NCI-H2196 (cell line): Measurements from ENCODE around the gene C17orf100.
"Not testable (repeated sequence)": the region's sequence is repeated elsewhere in the genome, so short reads cannot be mapped to it uniquely, and the experiment has no call there.

ENCODE experiments used
- DNase-seq: peaks from one replicate; lab custom pipeline; 2025; ENCODE audit not compliant: unreplicated experiment; lab: John Stamatoyannopoulos, UW

The C17orf100 gene

DNA sequence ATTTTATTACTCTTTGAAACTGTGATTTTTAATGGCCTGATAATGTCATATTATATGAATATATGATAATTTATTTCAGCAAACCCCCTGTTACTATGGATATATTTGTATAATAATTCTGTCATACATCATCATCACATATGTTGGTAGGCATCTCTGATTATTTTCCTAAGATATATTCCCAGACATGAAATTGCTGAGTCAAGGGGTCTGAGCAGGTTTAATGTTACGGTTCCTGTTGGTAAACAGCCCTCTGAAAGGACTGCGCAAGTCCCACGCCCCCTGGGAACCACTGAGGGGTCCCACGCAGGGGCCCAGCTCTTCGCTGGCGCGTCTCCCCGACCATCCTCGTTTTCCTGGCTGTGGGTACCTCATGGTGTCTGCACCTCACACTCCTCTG, 37.4 kb downstream of the C17orf100 start:
- DNase-seq, result no peak

DNA sequence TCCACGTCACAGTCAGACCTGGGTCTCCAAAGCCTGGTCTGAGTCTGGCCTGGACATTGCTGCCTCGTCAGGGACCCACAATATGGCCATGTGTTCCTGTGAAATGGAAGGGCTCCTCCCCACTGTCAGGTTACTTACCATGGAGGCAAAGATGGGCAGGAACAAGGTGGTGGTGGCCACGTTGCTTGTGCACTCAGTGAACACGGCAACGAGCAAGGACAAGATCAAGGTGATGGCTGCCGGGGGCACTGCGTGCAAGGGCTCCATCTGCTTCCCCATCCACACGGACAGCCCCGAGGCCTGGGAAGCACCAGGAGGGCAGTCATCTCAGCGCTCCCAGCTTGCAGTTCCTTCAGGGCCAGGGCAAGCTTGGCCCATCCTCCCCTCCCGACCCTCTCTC, 39.1 kb downstream of the C17orf100 start:
- no peak for DNase-seq

DNA sequence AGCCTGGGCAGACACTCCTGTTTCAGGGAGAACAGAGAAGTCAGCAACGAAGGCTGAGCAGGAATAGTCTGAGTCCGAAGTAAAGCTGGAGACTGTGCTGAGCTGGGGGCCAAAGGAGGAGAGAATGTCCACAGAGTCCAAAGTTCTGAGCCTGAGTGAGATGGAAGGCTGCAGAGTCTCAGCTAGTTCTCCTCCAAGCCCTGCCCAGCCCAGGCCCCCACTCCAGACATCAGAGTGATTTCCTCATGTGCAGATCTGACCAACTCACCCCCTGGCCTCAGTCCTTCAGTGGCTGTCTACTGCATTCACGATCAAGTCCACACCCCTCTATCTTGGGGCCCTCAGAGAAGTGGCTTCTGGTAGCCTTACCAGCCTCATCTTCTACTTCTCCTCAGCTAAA, 40.0 kb downstream of the C17orf100 start:
- DNase-seq, result no peak

DNA sequence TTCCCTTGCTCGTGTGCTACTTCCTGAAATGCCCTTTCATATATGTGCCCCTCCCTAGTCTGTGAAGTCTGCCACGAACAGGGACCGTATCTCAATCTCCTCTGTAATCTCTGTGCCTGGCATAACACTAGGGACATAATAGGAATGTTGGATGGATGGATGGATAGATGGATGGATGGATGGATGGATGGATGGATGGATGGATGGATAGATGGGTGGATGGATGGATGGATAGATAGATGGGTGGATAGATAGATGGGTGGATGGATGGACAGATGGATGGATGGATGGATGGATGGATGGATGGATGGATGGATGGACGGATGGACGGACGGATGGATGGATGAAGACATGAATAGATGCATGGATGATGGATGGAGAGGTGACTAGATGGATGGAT, 40.4 kb downstream of the C17orf100 start:
- not testable (repeated sequence) for DNase-seq

DNA sequence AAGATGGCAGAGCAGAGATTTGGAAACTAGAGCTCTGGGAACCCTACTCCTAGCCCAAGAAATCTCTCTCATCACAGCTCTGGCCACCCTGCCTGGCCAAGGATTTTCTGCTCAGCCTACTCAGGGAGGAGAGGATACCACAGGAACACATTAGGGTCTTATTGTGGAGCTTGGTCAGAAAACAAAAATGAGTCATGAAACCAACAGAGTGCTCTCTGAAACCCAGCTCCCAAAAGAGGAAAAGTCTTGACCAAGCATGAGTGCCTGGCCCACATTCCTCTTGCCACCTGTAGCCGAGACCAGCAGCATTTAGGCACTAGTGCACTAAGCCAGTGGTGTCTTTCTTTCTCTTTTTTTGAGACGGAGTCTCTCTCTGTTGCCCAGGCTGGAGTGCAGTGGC, 43.5 kb downstream of the C17orf100 start:
- no peak for DNase-seq

DNA sequence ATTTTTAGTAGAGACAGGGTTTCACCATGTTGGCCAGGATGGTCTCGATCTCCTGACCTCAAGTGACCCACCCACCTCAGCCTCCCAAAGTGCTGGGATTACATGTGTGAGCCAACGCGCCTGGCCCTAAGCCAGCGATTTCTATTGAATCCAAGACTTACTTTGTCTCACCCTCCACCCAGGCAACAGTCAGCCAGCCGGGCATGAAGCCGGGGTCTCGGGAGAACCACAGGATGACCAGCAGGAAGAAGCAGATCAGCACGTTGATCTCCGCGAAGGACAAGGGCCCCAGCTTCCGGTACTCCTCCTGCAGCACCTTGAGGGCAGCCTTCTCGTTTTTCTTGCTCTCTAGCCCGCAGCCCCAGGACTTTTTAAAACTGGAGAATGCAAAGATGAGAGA, 44.0 kb downstream of the C17orf100 start:
- DNase-seq, result no peak

DNA sequence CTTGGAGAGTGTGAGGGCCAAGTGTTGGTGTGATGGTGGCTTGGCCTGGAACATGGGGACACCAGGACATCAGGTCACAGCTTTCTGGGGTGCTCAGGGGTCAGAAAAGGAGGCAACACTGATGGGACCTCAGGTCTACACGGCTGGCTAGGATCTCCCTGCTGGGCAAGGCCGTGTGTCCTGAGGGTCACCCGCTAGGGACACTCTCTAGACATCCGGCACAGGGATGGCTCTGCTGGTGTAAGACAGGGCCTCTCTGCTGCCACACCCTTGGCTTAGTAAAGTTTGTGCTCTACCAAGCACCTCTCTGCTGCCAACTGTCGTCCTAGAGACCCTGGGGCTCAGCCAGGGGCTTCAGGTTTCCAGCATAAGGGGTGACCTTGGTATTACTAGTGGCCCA, 45.3 kb downstream of the C17orf100 start:
- DNase-seq, result no peak

DNA sequence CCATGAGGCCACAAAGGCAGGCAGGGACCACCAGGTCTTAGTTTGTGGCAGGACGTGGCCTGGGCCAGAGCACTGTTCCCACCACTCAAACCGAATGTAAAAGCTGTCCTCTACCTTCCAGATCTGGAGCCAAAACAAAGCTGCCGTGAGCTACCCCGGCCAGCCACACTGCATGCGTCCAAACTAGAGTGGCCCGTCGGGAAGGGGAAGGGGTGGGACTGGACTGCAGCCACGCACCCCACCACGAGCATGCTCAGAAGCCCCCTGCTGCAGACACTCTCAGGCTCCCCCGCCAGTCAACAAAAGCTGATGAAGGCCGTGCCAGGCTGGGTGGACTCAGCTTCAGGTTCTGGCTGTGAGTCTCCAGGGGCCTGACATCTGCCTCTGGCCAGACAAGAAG, 46.4 kb downstream of the C17orf100 start:
- DNase-seq, result no peak

DNA sequence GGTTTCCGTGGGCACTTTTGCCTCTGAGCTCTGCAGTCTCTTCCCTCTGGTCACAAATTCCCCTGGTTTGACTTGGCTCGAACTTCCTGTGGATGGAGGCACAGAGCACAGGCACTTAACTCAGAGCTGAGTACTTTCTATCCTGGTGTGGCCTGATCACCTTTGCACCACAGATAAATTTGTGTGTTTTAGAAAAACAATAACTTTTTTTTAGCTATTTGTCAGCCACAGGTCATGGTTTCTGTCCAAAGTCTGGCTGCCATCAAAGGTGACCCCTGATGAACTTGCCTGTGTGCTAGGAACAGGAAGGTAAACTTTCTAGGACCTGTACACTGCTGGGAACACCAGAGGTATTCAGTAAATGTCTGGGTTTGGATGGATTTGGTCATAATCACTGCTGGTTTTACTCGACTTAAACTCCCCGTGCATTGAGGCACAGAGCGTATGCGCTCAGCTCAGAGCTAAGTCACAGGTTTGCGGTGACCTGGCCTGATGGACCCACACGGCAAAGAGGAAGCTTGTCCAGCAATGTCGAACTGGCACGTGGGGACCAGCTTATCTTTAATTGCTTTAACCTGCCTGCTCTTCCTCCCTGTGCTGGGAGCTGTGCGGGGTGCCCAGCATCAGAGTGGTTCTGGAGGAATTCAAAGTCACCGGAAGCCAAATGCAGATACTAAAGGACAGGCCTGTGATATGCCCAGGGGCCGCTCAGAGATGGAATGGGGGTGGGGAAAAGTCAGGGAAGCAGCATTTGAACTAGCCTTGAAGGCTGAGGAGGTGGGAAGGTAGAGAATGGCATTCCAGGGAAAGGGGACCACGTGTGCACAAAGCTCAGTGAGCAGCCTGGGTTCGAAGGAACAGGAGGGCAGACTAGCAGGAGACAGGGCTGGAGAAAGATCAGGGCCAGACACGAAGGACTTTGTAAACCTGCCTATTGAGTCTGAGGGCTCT, 48.7 kb downstream of the C17orf100 start:
- DNase-seq, result no peak

DNA sequence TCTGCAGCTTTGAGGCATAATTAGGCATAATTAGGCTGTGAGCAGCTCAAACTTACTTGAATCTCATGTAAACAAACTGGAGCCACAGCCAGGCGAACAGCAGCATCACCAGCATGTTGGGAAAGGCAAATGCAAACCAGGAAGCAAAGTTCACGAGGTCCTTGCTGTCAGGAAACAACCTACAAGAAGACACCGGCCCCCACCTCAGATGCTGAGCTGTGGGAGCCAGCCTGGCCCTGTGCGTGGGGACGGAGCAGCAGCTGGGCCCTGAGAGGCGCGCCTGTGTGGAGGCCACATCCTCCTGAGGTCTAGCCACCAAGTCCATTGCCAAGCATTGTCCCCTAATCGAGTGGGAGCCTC, 49.4 kb downstream of the C17orf100 start:
- no peak for DNase-seq

DNA sequence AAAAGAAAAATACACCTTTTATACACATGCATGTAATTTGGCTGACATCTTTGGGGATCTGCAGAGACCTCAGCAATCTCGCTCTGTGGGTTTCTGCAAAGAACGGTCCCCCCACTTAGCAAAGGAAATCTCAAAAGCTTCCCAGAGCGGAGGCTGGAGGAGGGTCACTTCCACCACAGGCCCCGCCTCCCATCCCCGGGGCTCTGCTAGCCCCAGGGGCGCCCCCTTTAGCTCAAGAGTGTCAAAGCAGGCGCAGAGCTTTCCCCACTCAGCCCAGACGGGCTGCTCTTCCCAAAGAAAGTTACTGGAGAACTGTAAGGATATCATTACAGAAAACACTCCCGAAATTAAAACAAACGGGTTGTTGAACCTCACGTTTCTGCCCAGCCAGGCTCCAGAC, 50.2 kb downstream of the C17orf100 start:
- DNase-seq, result no peak

DNA sequence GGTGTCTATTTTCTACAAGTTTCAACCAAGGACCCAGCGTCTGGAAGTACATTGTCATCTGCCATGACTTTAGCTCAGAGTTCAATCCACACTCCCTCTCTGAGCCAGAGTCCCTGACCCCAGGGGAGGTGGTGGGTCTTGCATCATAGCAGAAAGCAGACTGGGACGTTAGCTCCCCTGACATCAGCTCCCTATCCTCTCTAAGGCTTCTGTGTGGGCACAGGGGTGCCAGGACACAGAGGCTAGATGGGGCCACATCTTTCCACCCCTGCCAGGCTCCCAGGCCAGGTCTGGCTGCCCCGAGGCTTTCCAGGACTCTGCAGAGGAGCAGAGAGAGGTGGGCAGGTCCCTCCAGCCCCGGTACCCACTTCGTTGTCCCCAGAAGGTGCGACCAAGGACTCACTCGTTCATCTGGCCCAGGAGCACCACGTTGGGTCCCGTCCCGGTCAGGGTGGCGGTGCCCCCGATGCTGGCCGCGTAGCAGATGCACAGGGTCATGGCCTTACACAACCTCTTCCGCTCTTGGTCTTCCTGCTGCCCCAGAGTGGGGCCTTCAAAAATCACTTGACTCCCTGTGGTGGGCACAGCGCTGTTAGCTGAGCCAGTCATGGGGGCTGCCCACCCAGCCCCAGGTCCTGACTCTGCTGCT, 51.1 kb downstream of the C17orf100 start:
- DNase-seq, result no peak
